Gastroesophageal sphincter (tissue), 3 donors: ENCODE results near the gene PLAU.

Source experiments
- CTCF ChIP-seq, 4 experiments: fragments of 200-600 bp in 2 of 4; fragments of 450-650 bp in 2 of 4; sonication (generic) in 1 of 4; IDR thresholded peaks; one replicate each; pipeline ENCODE4 v1.5.1; 2017 to 2019; ENCODE audit warnings: antibody characterized with exemption in 4 of 4, mild to moderate bottlenecking in 2 of 4, moderate library complexity in 2 of 4
- POLR2A ChIP-seq, 2 donors: fragments of 450-650 bp; IDR thresholded peaks; one replicate each; pipeline ENCODE4 v1.6.1; 2017; ENCODE audit warnings: antibody characterized with exemption in 2 of 2, mild to moderate bottlenecking in 2 of 2, moderate library complexity in 1 of 2
- POLR2AphosphoS5 ChIP-seq: sonication (generic); formaldehyde crosslinking; IDR thresholded peaks from one replicate; pipeline ENCODE4 v1.6.1; 2017; ENCODE audit warnings: antibody characterized with exemption

GRCh38 chr10:73864229-73864628, 46.7 kb upstream of the PLAU start:
- TF ChIP-seq POLR2A (IDR thresholded peaks at IDR 0.05) (no peak), CTCF (IDR thresholded peaks at IDR 0.05) (no peak), POLR2AphosphoS5 (no peak)
